GM19328 (cell line): ENCODE results near the gene PPP6R3.
"Not testable (repeated sequence)": the region's sequence is repeated elsewhere in the genome, so short reads cannot be mapped to it uniquely, and the experiment has no call there.

Experiments
- ATAC-seq: cut with Tn5 transposase; IDR thresholded peaks from one replicate; pipeline ENCODE4 v1.9.1; 2021; ENCODE audit warnings: mild to moderate bottlenecking, moderate library complexity; ENCODE audit not compliant: unreplicated experiment

PPP6R3 gene

GRCh38 chr11:68589547-68590216 lies 129.1 kb downstream of the PPP6R3 start:
- no peak for ATAC-seq

- no peak for ATAC-seq
Measured at GRCh38 chr11:68591719-68592118, 131.2 kb downstream of the PPP6R3 start.

- no peak for ATAC-seq
Measured at GRCh38 chr11:68593441-68593840, 132.9 kb downstream of the PPP6R3 start.

- no peak for ATAC-seq
Measured at GRCh38 chr11:68594123-68594522, 133.6 kb downstream of the PPP6R3 start.

- ATAC-seq: no peak
Measured at GRCh38 chr11:68596231-68596630, 135.7 kb downstream of the PPP6R3 start.

- ATAC-seq: no peak
Measured at GRCh38 chr11:68598816-68599653, 138.5 kb downstream of the PPP6R3 start.

GRCh38 chr11:68601147-68601546 lies 140.6 kb downstream of the PPP6R3 start:
- no peak for ATAC-seq

- no peak for ATAC-seq
Measured at GRCh38 chr11:68609761-68610160, 149.2 kb downstream of the PPP6R3 start.

- ATAC-seq: no peak
Measured at GRCh38 chr11:68610452-68611116, 150.0 kb downstream of the PPP6R3 start.

- no peak for ATAC-seq
Measured at GRCh38 chr11:68615657-68616056, 155.1 kb downstream of the PPP6R3 start.

GRCh38 chr11:68617925-68618809 lies 157.6 kb downstream of the PPP6R3 start:
- no peak for ATAC-seq

- ATAC-seq: no peak
Measured at GRCh38 chr11:68621826-68622225, 161.3 kb downstream of the PPP6R3 start.

- ATAC-seq: not testable (repeated sequence)
Measured at GRCh38 chr11:68623706-68624105, 163.2 kb downstream of the PPP6R3 start.

- ATAC-seq: not testable (repeated sequence)
Measured at GRCh38 chr11:68625069-68625468, 164.5 kb downstream of the PPP6R3 start.

- ATAC-seq: not testable (repeated sequence)
Measured at GRCh38 chr11:68626236-68626635, 165.7 kb downstream of the PPP6R3 start.

GRCh38 chr11:68628837-68629236 lies 168.3 kb downstream of the PPP6R3 start:
- not testable (repeated sequence) for ATAC-seq

GRCh38 chr11:68632375-68632774 lies 171.8 kb downstream of the PPP6R3 start:
- not testable (repeated sequence) for ATAC-seq

GRCh38 chr11:68632802-68633201 lies 172.2 kb downstream of the PPP6R3 start:
- ATAC-seq: no peak

GRCh38 chr11:68634606-68635005 lies 174.1 kb downstream of the PPP6R3 start:
- not testable (repeated sequence) for ATAC-seq

GRCh38 chr11:68635172-68635571 lies 174.6 kb downstream of the PPP6R3 start:
- ATAC-seq: not testable (repeated sequence)

- not testable (repeated sequence) for ATAC-seq
Measured at GRCh38 chr11:68635883-68636282, 175.3 kb downstream of the PPP6R3 start.
